HG03060 (cell line): ENCODE measurements around the gene DNTTIP2.
"Not testable (repeated sequence)": the region's sequence is repeated elsewhere in the genome, so short reads cannot be mapped to it uniquely, and the experiment has no call there.

ENCODE experiments used
- ATAC-seq: cut with Tn5 transposase; IDR thresholded peaks from one replicate; pipeline ENCODE4 v1.9.1; 2021; ENCODE audit warnings: low read depth, moderate number of reproducible peaks; ENCODE audit not compliant: unreplicated experiment

The DNTTIP2 gene

GRCh38 chr1:93842750-93843500, 36.1 kb downstream of the DNTTIP2 start:
- ATAC-seq = no peak

- ATAC-seq = no peak
Observed at GRCh38 chr1:93841771-93842170, 37.2 kb downstream of the DNTTIP2 start.

- no peak for ATAC-seq
Observed at GRCh38 chr1:93840956-93841482, 38.0 kb downstream of the DNTTIP2 start.

DNA sequence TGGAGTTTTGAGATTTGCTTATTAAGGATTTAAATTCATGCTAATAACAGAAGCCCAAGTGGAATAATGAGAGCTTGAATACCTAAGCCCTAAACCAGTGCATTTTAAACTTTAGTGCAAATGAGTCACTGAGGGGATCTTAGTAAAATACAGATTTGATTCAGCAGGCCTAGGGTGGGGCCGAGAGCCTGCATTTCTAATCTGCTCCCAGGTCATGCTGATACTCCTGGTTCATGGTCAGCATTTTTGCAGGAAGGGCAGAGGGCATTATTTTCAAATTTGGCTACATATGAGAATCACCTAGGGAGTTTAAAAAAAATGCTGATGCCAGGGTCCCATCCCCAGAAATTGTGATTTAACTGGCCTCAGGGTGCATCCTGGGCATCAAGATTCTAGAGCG, 39.3 kb downstream of the DNTTIP2 start:
- ATAC-seq = no peak

DNA sequence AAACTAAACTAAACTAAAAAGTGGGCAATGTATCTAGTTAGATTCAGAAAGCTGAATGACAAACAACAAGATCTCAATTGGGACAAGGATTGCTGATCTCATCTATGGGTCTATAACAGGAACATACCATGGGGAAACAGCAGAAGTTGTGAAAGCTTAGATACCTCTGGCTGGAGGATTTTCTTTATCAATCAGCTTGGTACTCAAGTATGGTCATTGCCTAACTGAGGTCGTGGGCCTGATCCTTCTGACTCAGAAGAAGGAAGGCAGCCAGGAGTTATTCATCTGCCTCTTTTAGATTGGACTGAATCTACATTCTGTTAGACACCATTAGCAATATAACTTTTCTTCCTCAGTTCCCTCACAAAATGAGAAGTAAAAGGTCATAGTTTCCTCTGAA, 39.7 kb downstream of the DNTTIP2 start:
- no peak for ATAC-seq

- no peak for ATAC-seq
Observed at GRCh38 chr1:93837961-93838360, 41.0 kb downstream of the DNTTIP2 start.

DNA sequence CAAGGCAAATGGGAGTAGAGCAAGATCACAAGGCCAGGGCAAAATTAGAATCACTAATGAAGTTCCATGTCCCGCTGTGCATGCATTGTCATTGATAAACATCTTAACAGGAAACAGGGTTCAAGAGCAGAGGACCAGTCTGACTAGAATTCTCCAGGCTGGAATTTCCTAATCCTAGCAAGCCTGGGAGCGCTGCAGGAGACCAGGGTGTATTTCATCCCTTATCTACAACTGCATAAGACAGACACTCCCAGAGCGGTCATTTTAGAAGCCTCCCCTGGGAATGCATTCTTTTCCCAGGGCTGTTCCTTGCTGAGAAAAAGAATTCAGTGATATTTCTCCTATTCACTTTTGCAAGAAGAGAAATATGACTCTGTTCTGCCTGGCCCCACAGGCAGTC, 45.7 kb downstream of the DNTTIP2 start:
- ATAC-seq = not testable (repeated sequence)

- ATAC-seq = no peak
Observed at GRCh38 chr1:93829061-93829460, 49.9 kb downstream of the DNTTIP2 start.

GRCh38 chr1:93828367-93828755, 50.6 kb downstream of the DNTTIP2 start:
- ATAC-seq = no peak

DNA sequence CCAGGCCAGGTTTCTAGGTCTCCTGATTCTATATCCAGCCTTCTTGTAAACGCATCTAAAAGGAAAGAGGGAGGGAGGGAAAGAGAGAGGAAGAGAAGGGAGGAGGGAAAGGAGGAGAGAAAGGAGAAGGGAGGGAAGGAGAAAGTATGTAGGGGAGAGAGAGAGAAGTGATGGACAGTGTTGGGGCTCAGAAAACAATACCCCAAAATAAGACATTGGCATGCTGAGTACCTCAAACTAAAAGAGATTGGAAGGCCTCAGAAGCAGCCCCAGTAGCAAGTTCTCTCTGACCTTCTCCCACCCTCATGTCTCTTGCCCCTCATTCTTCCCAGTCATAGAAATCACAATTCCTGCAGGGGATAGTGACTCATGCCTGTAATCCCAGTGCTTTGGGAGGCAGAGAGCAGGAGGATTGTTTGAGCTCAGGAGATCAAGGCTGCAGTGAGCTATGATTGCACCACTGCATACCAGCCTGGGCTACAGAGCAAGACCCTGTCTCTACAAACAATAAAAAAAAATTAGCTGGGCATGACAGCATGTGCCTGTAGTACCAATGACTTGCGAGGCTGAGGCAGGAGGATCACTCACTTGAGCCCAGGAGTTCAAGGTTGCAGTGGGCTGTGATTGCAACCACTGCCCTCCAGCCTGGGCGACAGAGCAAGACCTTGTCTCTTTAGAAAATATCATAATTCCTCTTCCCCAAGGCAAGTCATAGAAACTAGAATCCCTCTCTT, 51.2 kb downstream of the DNTTIP2 start:
- no peak for ATAC-seq

- ATAC-seq = no peak
Observed at GRCh38 chr1:93827128-93827527, 51.9 kb downstream of the DNTTIP2 start.

GRCh38 chr1:93824834-93825233, 54.2 kb downstream of the DNTTIP2 start:
- no peak for ATAC-seq

- ATAC-seq = no peak
Observed at GRCh38 chr1:93822730-93823425, 56.1 kb downstream of the DNTTIP2 start.

- no peak for ATAC-seq
Observed at GRCh38 chr1:93821423-93822144, 57.4 kb downstream of the DNTTIP2 start.

DNA sequence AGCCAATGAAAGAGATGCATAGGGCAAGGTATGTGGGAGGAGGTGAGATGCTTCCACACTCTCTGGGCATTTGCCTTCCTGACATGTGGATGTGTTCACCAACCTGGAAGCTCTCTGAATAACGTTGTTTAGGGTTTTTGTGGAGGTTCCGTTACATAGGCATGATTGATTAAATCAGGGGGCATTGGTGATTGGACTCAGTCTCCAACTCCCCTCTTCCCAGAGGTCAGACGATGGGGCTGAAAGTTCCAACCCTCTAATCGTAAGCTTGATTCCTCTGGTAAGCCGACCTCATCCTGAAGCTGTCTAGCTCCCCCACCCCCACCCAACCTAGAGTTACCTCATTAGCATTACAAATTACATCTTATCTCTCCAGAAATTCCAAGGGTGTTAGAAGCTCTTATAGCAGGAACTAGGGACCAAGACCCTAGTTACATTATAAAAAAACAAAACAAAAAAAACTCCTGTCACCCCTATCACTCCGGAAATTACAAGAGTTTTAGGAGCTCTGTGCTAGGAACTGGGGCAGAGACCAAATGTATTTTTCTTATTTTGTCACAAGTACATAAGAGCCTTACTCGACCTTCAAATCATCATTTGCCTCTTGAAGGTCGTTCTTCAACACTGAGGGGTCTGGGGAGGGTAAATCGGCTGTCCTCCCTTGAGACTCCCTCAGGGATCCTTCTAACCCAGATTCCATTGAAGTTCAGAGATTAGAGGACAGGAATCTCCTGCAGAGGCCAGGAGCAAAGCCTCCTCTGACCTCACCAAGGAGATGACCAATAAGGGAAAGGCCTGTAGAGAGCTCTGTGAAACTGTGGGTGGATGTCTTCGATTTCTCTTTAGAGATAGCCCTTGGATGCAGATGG, 58.2 kb downstream of the DNTTIP2 start:
- ATAC-seq = no peak

DNA sequence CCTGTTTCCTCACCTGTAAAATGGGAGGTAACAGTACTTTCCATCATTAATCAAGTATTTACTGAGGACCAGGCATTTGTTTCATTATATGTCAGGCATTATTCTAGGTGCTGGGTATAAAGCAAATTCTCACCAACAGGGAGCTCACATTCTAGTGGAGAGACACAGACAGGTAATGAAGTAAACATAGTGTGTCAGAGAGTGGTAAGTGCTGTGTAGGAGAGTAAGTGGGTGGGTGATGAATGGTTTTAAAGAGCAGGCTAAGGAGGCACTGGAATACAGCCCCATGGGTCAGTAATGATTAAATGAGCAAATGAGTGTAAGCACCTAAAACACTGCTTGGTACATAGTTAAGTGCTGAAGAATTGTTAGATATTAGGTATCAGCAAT, 60.4 kb downstream of the DNTTIP2 start:
- no peak for ATAC-seq

- ATAC-seq = no peak
Observed at GRCh38 chr1:93817819-93818569, 61.0 kb downstream of the DNTTIP2 start.

DNA sequence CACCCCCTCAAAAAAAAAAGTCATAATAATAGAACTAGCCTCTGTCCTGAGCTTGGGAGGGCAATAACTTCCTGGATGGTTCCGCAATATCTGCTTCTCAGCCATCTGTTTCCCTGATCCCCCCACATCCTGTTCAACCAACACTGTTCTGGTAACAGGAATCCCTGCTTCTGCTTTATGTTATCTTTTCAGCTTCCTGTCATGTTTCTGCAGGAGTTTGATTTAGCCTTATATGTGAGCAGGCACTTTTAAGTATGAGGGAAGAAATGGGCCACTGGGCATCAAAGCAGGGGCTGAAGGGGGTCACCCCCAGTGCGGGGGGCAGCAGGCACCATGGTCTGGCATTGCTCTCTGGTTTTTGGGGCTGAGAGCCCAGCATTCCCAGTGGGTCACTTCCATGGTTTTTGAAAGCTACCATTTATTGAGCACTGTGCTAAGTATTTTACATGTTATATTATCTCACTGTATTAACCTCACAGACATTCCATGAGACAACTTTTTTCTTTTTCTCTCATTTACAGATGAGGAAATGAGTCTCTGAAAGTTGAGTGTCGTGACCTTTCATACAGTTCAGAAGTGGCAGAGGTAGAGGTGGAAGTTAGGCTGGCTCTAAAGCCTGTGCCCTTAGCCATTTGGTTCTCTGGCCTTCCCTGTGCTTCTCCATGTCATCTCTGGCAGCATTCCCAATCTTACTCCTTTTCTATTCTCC, 61.9 kb downstream of the DNTTIP2 start:
- ATAC-seq = no peak
